ENCODE data around the gene IL23R.

GRCh38 chr1:67281244-67281643, 115.0 kb downstream of the IL23R start:
- TF ChIP-seq, protein P1, sequence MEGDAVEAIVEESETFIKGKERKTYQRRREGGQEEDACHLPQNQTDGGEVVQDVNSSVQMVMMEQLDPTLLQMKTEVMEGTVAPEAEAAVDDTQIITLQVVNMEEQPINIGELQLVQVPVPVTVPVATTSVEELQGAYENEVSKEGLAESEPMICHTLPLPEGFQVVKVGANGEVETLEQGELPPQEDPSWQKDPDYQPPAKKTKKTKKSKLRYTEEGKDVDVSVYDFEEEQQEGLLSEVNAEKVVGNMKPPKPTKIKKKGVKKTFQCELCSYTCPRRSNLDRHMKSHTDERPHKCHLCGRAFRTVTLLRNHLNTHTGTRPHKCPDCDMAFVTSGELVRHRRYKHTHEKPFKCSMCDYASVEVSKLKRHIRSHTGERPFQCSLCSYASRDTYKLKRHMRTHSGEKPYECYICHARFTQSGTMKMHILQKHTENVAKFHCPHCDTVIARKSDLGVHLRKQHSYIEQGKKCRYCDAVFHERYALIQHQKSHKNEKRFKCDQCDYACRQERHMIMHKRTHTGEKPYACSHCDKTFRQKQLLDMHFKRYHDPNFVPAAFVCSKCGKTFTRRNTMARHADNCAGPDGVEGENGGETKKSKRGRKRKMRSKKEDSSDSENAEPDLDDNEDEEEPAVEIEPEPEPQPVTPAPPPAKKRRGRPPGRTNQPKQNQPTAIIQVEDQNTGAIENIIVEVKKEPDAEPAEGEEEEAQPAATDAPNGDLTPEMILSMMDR (IDR thresholded peaks at IDR 0.05) = no peak
- TF ChIP-seq POLR2A (IDR thresholded peaks at IDR 0.05) = no peak
